Immature natural killer cell (primary cell): ENCODE data around the gene MAZ. TPM values are rescaled to one million over a fixed set of nuclear protein-coding genes. Genes with fewer than 3 reads are reported as not detected.

Experiments used
- DNase-seq, 3 donors: peaks; one replicate each; pipeline ENCODE4 v3.0.0; 2022; ENCODE audit warnings: mixed read lengths in 1 of 3
- H3K27ac Mint-ChIP-seq, 6 donors: one replicate each; pipeline ENCODE4 v1.8.0; 2020; ENCODE audit warnings: mixed read lengths in 6 of 6, mild to moderate bottlenecking in 5 of 6, inconsistent platforms in 4 of 6, moderate library complexity in 3 of 6
- H3K27me3 Mint-ChIP-seq, 3 donors: one replicate each; pipeline ENCODE4 v1.8.0; 2020 to 2021; ENCODE audit warnings: low read depth in 3 of 3, mild to moderate bottlenecking in 3 of 3, mixed read lengths in 3 of 3, moderate library complexity in 3 of 3, inconsistent platforms in 1 of 3
- H3K36me3 Mint-ChIP-seq, 3 donors: one replicate each; pipeline ENCODE4 v1.8.0; 2020; ENCODE audit warnings: mixed read lengths in 3 of 3, inconsistent platforms in 2 of 3, mild to moderate bottlenecking in 2 of 3
- H3K4me1 Mint-ChIP-seq, 2 donors: one replicate each; pipeline ENCODE4 v1.8.0; 2020; ENCODE audit warnings: inconsistent platforms in 2 of 2, mild to moderate bottlenecking in 2 of 2, mixed read lengths in 2 of 2, moderate library complexity in 1 of 2
- H3K4me3 Mint-ChIP-seq, 5 donors: one replicate each; pipeline ENCODE4 v1.8.0; 2020; ENCODE audit warnings: mild to moderate bottlenecking in 5 of 5, mixed read lengths in 5 of 5, inconsistent platforms in 3 of 5, moderate library complexity in 3 of 5
- H3K9me3 Mint-ChIP-seq, 6 donors: one replicate each; pipeline ENCODE4 v1.8.0; 2020; ENCODE audit warnings: mild to moderate bottlenecking in 6 of 6, mixed read lengths in 6 of 6, inconsistent platforms in 4 of 6, moderate library complexity in 3 of 6
- polyA plus RNA-seq, 3 donors: library from polyadenylated mRNA; unstranded; fragments of 300-500 nt; fragmentation: Illumina TruSeq; gene quantifications; one replicate each; pipeline ENCODE4 v1.2.3, GENCODE V29; 2021

MAZ gene
- polyA plus RNA-seq, 3 donors from 2014 or later = 49.2 to 54.8 (median 52.7) TPM

- H3K4me1 Mint-ChIP-seq = no peaks in the 10 kb centered on the region
- H3K4me3 Mint-ChIP-seq = no peak overlapping the region
- peaks cover 0 to 5% (median 3%) of the 10 kb centered on the region in 3 donors for H3K27me3 Mint-ChIP-seq
- peaks cover 4 to 13% (median 4%) of the 10 kb centered on the region in 3 donors for H3K36me3 Mint-ChIP-seq
- peak overlapping the region in 4 of 6 donors; percentile 17 to 67 (median 56) for H3K27ac Mint-ChIP-seq
- DNase-seq = peak; percentile 64 to 76 (median 70)
- no peaks in the 10 kb centered on the region for H3K9me3 Mint-ChIP-seq
Measured at GRCh38 chr16:29848420-29849297, 42.3 kb downstream of the MAZ start.

GRCh38 chr16:29849505-29849904 lies 43.2 kb downstream of the MAZ start:
- Mint-ChIP-seq H3K9me3 (no peaks in the 10 kb centered on the region), H3K36me3 (peaks cover 0 to 9% (median 4%) of the 10 kb centered on the region in 3 donors), H3K4me3 (no peak overlapping the region), H3K4me1 (no peaks in the 10 kb centered on the region), H3K27ac (peak overlapping the region in 2 of 6 donors; percentile 53 to 57), H3K27me3 (peaks cover 0 to 5% (median 3%) of the 10 kb centered on the region in 3 donors)
- DNase-seq = no peak

GRCh38 chr16:29850998-29851397 lies 44.7 kb downstream of the MAZ start:
- Mint-ChIP-seq H3K9me3 (no peaks in the 10 kb centered on the region), H3K4me1 (no peaks in the 10 kb centered on the region), H3K27me3 (peaks cover 0 to 5% (median 3%) of the 10 kb centered on the region in 3 donors), H3K4me3 (no peak overlapping the region), H3K27ac (peak overlapping the region in 2 of 6 donors; percentile 5 to 67), H3K36me3 (peaks cover 0 to 4% (median 0%) of the 10 kb centered on the region in 3 donors)
- DNase-seq = no peak

- no peak overlapping the region for H3K27ac Mint-ChIP-seq
- no peaks in the 10 kb centered on the region for H3K9me3 Mint-ChIP-seq
- no peaks in the 10 kb centered on the region for H3K36me3 Mint-ChIP-seq
- H3K4me1 Mint-ChIP-seq = no peaks in the 10 kb centered on the region
- H3K27me3 Mint-ChIP-seq = no peaks in the 10 kb centered on the region
- DNase-seq = no peak
- H3K4me3 Mint-ChIP-seq = no peak overlapping the region
Measured at GRCh38 chr16:29852654-29853053, 46.3 kb downstream of the MAZ start.

- Mint-ChIP-seq H3K27ac (no peak overlapping the region), H3K9me3 (no peaks in the 10 kb centered on the region), H3K4me3 (no peak overlapping the region), H3K36me3 (peaks cover 4 to 7% (median 7%) of the 10 kb centered on the region in 3 donors), H3K4me1 (peaks cover 0 to 1% of the 10 kb centered on the region in 2 donors), H3K27me3 (no peaks in the 10 kb centered on the region)
- DNase-seq = no peak
Measured at GRCh38 chr16:29854520-29855100, 48.3 kb downstream of the MAZ start.

DNA sequence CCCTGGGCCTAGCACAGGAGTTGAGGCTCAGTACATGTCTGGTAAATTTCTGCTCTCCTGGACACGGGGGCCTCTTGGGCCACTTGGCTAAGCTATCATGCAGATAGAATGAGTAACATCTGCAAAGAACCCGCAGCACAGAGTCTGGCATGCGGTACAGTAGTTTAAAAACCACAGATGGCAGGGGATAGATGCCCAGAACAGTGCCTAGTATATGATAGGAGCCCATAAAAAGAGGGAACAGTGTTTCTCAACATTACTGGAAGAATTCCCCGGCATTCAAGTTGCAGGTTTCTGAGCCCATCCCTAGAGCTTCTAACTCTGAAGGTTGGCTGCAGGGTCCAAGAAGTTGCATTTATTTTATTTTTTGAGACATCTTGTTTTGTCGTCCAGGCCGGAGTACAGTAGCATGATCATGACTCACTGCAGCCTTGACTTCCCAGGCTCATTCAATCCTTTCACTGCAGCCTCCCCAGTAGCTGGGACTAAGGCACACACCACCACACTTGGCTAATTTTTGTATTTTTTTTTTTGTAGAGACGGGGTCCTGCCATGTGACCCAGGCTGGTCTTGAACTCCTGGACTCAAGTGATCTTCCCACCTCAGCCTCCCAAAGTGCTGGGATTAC lies 50.9 kb downstream of the MAZ start:
- DNase-seq = no peak
- Mint-ChIP-seq H3K27ac (peak overlapping the region in 1 of 6 donors; percentile 22), H3K4me3 (no peak overlapping the region)

GRCh38 chr16:29858149-29858849 lies 52.0 kb downstream of the MAZ start:
- DNase-seq = no peak
- Mint-ChIP-seq H3K27ac (no peak overlapping the region), H3K27me3 (peaks cover 0 to 1% (median 0%) of the 10 kb centered on the region in 3 donors), H3K9me3 (no peaks in the 10 kb centered on the region), H3K4me1 (peaks cover 22% of the 10 kb centered on the region in 2 donors), H3K36me3 (peaks cover 4 to 10% (median 7%) of the 10 kb centered on the region in 3 donors), H3K4me3 (no peak overlapping the region)

More for the DNA sequence above, 50.9 kb downstream of the MAZ start:
- Mint-ChIP-seq H3K27me3 (no peaks in the 10 kb centered on the region), H3K36me3 (peaks cover 4 to 10% (median 7%) of the 10 kb centered on the region in 3 donors), H3K4me1 (peaks cover 15 to 18% of the 10 kb centered on the region in 2 donors), H3K9me3 (no peaks in the 10 kb centered on the region)

GRCh38 chr16:29858974-29859373 lies 52.6 kb downstream of the MAZ start:
- Mint-ChIP-seq H3K4me1 (peaks cover 24 to 26% of the 10 kb centered on the region in 2 donors), H3K36me3 (peaks cover 4 to 10% (median 7%) of the 10 kb centered on the region in 3 donors), H3K27ac (no peak overlapping the region), H3K9me3 (no peaks in the 10 kb centered on the region), H3K4me3 (no peak overlapping the region), H3K27me3 (peaks cover 0 to 1% (median 0%) of the 10 kb centered on the region in 3 donors)
- no peak for DNase-seq

GRCh38 chr16:29860218-29860617 lies 53.9 kb downstream of the MAZ start:
- H3K27me3 Mint-ChIP-seq = peaks cover 0 to 5% (median 0%) of the 10 kb centered on the region in 3 donors
- H3K27ac Mint-ChIP-seq = no peak overlapping the region
- DNase-seq = no peak
- H3K36me3 Mint-ChIP-seq = peaks cover 4 to 10% (median 7%) of the 10 kb centered on the region in 3 donors
- H3K4me1 Mint-ChIP-seq = peaks cover 24 to 26% of the 10 kb centered on the region in 2 donors
- no peaks in the 10 kb centered on the region for H3K9me3 Mint-ChIP-seq
- H3K4me3 Mint-ChIP-seq = peak overlapping the region in 4 of 5 donors; percentile 5 to 96 (median 62)

Other genes with a start within 250 kb of the MAZ start
- gene SPN, start 143.3 kb upstream of the MAZ start, polyA plus RNA-seq = 100 to 1,000 TPM; 231 to 632 (median 323) TPM
- 1 to 10 TPM in 2 of 3 donors, under 1 TPM in 1; 0.81 to 4.7 (median 2.1) TPM for gene QPRT, start 127.3 kb upstream of the MAZ start, polyA plus RNA-seq
- gene C16orf54, start 60.5 kb upstream of the MAZ start, polyA plus RNA-seq = 10 to 100 TPM in 2 of 3 donors, 1 to 10 TPM in 1; 9.6 to 39.8 (median 21.9) TPM
- gene ZG16, start 28.3 kb upstream of the MAZ start, polyA plus RNA-seq = not detected
- gene KIF22, start 15.8 kb upstream of the MAZ start, polyA plus RNA-seq = 10 to 100 TPM; 33.1 to 45.2 (median 33.3) TPM
- gene PRRT2, start 5.7 kb downstream of the MAZ start, polyA plus RNA-seq = not detected
- gene PAGR1, start 9.6 kb downstream of the MAZ start, polyA plus RNA-seq = 10 to 100 TPM; 44.8 to 55.2 (median 46.1) TPM
- gene MVP, start 13.9 kb downstream of the MAZ start, polyA plus RNA-seq = 100 to 1,000 TPM; 103 to 195 (median 142) TPM
- 100 to 1,000 TPM in 2 of 3 donors, 10 to 100 TPM in 1; 77.6 to 115 (median 110) TPM for gene CDIPT, start 56.7 kb downstream of the MAZ start, polyA plus RNA-seq
- gene SEZ6L2, start 93.0 kb downstream of the MAZ start, polyA plus RNA-seq = not detected
- gene ASPHD1, start 94.0 kb downstream of the MAZ start, polyA plus RNA-seq = not detected
- gene KCTD13, start 119.7 kb downstream of the MAZ start, polyA plus RNA-seq = 10 to 100 TPM in 1 of 3 donors, 1 to 10 TPM in 2; 3.5 to 13.8 (median 9.2) TPM
- 100 to 1,000 TPM; 157 to 243 (median 216) TPM for gene TMEM219, start 155.6 kb downstream of the MAZ start, polyA plus RNA-seq
- gene TAOK2, start 167.3 kb downstream of the MAZ start, polyA plus RNA-seq = 10 to 100 TPM in 1 of 3 donors, 1 to 10 TPM in 2; 2.1 to 10.7 (median 3.0) TPM
- gene HIRIP3, start 189.1 kb downstream of the MAZ start, polyA plus RNA-seq = 10 to 100 TPM; 14.1 to 23.5 (median 18.9) TPM
- gene INO80E, start 189.7 kb downstream of the MAZ start, polyA plus RNA-seq = 1 to 10 TPM; 7.4 to 7.9 (median 7.7) TPM
- not detected for gene DOC2A, start 204.5 kb downstream of the MAZ start, polyA plus RNA-seq
- not detected for gene C16orf92, start 216.7 kb downstream of the MAZ start, polyA plus RNA-seq
- not detected for gene TLCD3B, start 224.7 kb downstream of the MAZ start, polyA plus RNA-seq